SU-DHL-6 (cell line): Measurements from ENCODE around the gene PKD1L1.

ENCODE experiments used
- H2AFZ ChIP-seq: fragments of 200-600 bp; sonication (generic); 2 replicates; pipeline ENCODE4 v1.6.1; 2014; ENCODE audit warnings: low read depth, mild to moderate bottlenecking, moderate library complexity, mixed read lengths, antibody characterized with exemption, low read length; ENCODE audit not compliant: severe bottlenecking
- H3F3A ChIP-seq: fragments of 200-600 bp; shearing (Covaris generic); 2 replicates; pipeline ENCODE4 v1.6.0; 2016; ENCODE audit warnings: antibody characterized with exemption, mild to moderate bottlenecking; ENCODE audit not compliant: insufficient read depth
- H3K27ac ChIP-seq: fragments of 200-600 bp; sonication (generic); 2 replicates; pipeline ENCODE4 v1.5.1; 2016; ENCODE audit warnings: low read depth, mild to moderate bottlenecking, low read length, moderate library complexity, mixed read lengths
- H3K27me3 ChIP-seq: fragments of 200-600 bp; sonication (generic), shearing (Covaris generic); 2 replicates; pipeline ENCODE4 v1.6.0; 2014; ENCODE audit warnings: mild to moderate bottlenecking, low read length
- H3K36me3 ChIP-seq: fragments of 200-600 bp; sonication (generic); 2 replicates; pipeline ENCODE4 v1.6.1; 2014; ENCODE audit warnings: mild to moderate bottlenecking, low read length, mixed read lengths
- H3K4me2 ChIP-seq: fragments of 300-600, 200-600 bp; shearing (Covaris generic), sonication (generic); 2 replicates; pipeline ENCODE4 v1.6.0; 2014; ENCODE audit warnings: low read length, low read depth, mild to moderate bottlenecking; ENCODE audit not compliant: poor library complexity, severe bottlenecking
- H3K4me3 ChIP-seq: fragments of 200-600 bp; sonication (generic); 2 replicates; pipeline ENCODE4 v1.5.1; 2014; ENCODE audit warnings: antibody characterized with exemption, low read length, mild to moderate bottlenecking, mixed read lengths; ENCODE audit not compliant: insufficient read depth, poor library complexity, severe bottlenecking
- H3K79me2 ChIP-seq: fragments of 200-600 bp; sonication (generic); 2 replicates; pipeline ENCODE4 v1.6.1; 2014; ENCODE audit warnings: mild to moderate bottlenecking, low read length, moderate library complexity; ENCODE audit not compliant: insufficient read depth
- H3K9ac ChIP-seq: fragments of 200-600 bp; sonication (generic); 2 replicates; pipeline ENCODE4 v1.7.0; 2014; ENCODE audit warnings: mild to moderate bottlenecking, low read length
- H3K9me2 ChIP-seq: fragments of 200-600 bp; sonication (generic); replicated peaks from 2 replicates; pipeline ENCODE4 v1.6.1; 2014; ENCODE audit warnings: low read length; ENCODE audit not compliant: insufficient read depth
- H3K9me3 ChIP-seq: fragments of 200-600 bp; sonication (generic); 2 replicates; pipeline ENCODE4 v1.6.1; 2014; ENCODE audit warnings: low read length, mixed read lengths; ENCODE audit not compliant: insufficient read depth
- H4K20me1 ChIP-seq: fragments of 200-600 bp; sonication (generic); 2 replicates; pipeline ENCODE4 v1.6.1; 2014; ENCODE audit warnings: low read depth, mild to moderate bottlenecking, antibody characterized with exemption, low read length, moderate library complexity, mixed read lengths
- CTCF ChIP-seq: fragments of 200-600 bp; sonication (generic); IDR thresholded peaks from one replicate; pipeline ENCODE4 v1.5.1; 2017; ENCODE audit warnings: antibody characterized with exemption, mild to moderate bottlenecking, low read length, moderate library complexity; ENCODE audit not compliant: insufficient read depth, poor library complexity, severe bottlenecking
- EZH2phosphoT487 ChIP-seq: fragments of 200-600 bp; sonication (generic), shearing (Covaris generic); conservative IDR thresholded peaks from 2 replicates; pipeline ENCODE4 v1.6.1; 2018; ENCODE audit warnings: mild to moderate bottlenecking, antibody characterized with exemption, low read length, moderate library complexity, mixed read lengths

The PKD1L1 gene

GRCh38 chr7:47815867-47816266 is 132.4 kb downstream of the PKD1L1 start:
- Histone ChIP-seq H3K36me3 (no peaks in the 10 kb centered on the region), H3K9ac (no peak overlapping the region), H4K20me1 (no peaks in the 10 kb centered on the region), H2AFZ (no peak overlapping the region), H3F3A (no peaks in the 10 kb centered on the region), H3K27me3 (no peaks in the 10 kb centered on the region), H3K4me2 (no peak overlapping the region), H3K9me3 (no peaks in the 10 kb centered on the region), H3K27ac (no peak overlapping the region), H3K4me3 (no peak overlapping the region), H3K9me2 (no peaks in the 10 kb centered on the region), H3K79me2 (no peaks in the 10 kb centered on the region)
- TF ChIP-seq CTCF = no peak
- no peak for TF ChIP-seq EZH2phosphoT487

GRCh38 chr7:47814905-47815613 is 133.2 kb downstream of the PKD1L1 start:
- H3K9me2 ChIP-seq = no peaks in the 10 kb centered on the region
- H3K9me3 ChIP-seq = no peaks in the 10 kb centered on the region
- H3K9ac ChIP-seq = no peak overlapping the region
- no peaks in the 10 kb centered on the region for H3K27me3 ChIP-seq
- no peaks in the 10 kb centered on the region for H3K36me3 ChIP-seq
- H3K4me2 ChIP-seq = no peak overlapping the region
- no peak for TF ChIP-seq EZH2phosphoT487
- TF ChIP-seq CTCF = no peak
- no peaks in the 10 kb centered on the region for H4K20me1 ChIP-seq
- no peak overlapping the region for H3K4me3 ChIP-seq
- no peaks in the 10 kb centered on the region for H3K79me2 ChIP-seq
- no peak overlapping the region for H2AFZ ChIP-seq
- H3F3A ChIP-seq = no peaks in the 10 kb centered on the region
- no peak overlapping the region for H3K27ac ChIP-seq

- H3K36me3 ChIP-seq = no peaks in the 10 kb centered on the region
- no peak overlapping the region for H3K9ac ChIP-seq
- no peaks in the 10 kb centered on the region for H3K79me2 ChIP-seq
- H3K4me3 ChIP-seq = no peak overlapping the region
- H3F3A ChIP-seq = no peaks in the 10 kb centered on the region
- no peak overlapping the region for H3K4me2 ChIP-seq
- no peaks in the 10 kb centered on the region for H4K20me1 ChIP-seq
- no peak overlapping the region for H2AFZ ChIP-seq
- H3K27ac ChIP-seq = no peak overlapping the region
- TF ChIP-seq CTCF (no peak), EZH2phosphoT487 (no peak)
- no peaks in the 10 kb centered on the region for H3K9me2 ChIP-seq
- no peaks in the 10 kb centered on the region for H3K9me3 ChIP-seq
- no peaks in the 10 kb centered on the region for H3K27me3 ChIP-seq
These were observed 134.5 kb downstream of the PKD1L1 start for GRCh38 chr7:47813620-47814260.
